OCI-LY1 (cell line): Measurements from ENCODE around the gene ADAM33.

Experiments used
- H2AFZ ChIP-seq: fragments of 200-600 bp; sonication (generic), shearing (Covaris generic); 2 replicates; pipeline ENCODE4 v1.6.0; 2014; ENCODE audit warnings: antibody characterized with exemption, mild to moderate bottlenecking, low read length
- H3F3A ChIP-seq: fragments of 200-600 bp; sonication (generic), shearing (Covaris generic); 2 replicates; pipeline ENCODE4 v1.6.0; 2014; ENCODE audit warnings: mild to moderate bottlenecking, antibody characterized with exemption, low read length, moderate library complexity; ENCODE audit not compliant: insufficient read depth
- H3K27ac ChIP-seq: fragments of 200-600 bp; sonication (generic); 2 replicates; pipeline ENCODE4 v1.5.1; 2014; ENCODE audit warnings: low read length, mixed run types, mild to moderate bottlenecking, low read depth; ENCODE audit not compliant: poor library complexity, severe bottlenecking
- H3K27me3 ChIP-seq: fragments of 200-600 bp; sonication (generic); 2 replicates; pipeline ENCODE4 v1.6.0; 2014; ENCODE audit warnings: antibody characterized with exemption, mild to moderate bottlenecking, low read length, moderate library complexity; ENCODE audit not compliant: insufficient read depth
- H3K36me3 ChIP-seq: fragments of 200-600 bp; sonication (generic); 2 replicates; pipeline ENCODE4 v1.6.1; 2014; ENCODE audit warnings: mild to moderate bottlenecking, antibody characterized with exemption, low read length, moderate library complexity, mixed read lengths; ENCODE audit not compliant: insufficient read depth
- H3K4me1 ChIP-seq: fragments of 200-600 bp; sonication (generic); 2 replicates; pipeline ENCODE4 v1.5.1; 2014; ENCODE audit warnings: mild to moderate bottlenecking, low read length, moderate library complexity; ENCODE audit not compliant: insufficient read depth, severe bottlenecking
- H3K4me2 ChIP-seq: fragments of 200-600 bp; sonication (generic), shearing (Covaris generic); 2 replicates; pipeline ENCODE4 v1.6.1; 2014; ENCODE audit warnings: low read length
- H3K4me3 ChIP-seq: fragments of 200-600 bp; sonication (generic); 2 replicates; pipeline ENCODE4 v1.5.1; 2014; ENCODE audit warnings: low read length, low read depth, mild to moderate bottlenecking, mixed read lengths; ENCODE audit not compliant: poor library complexity, severe bottlenecking
- H3K79me2 ChIP-seq: fragments of 200-600 bp; shearing (Covaris generic); 2 replicates; pipeline ENCODE4 v1.6.1; 2016; ENCODE audit warnings: mixed run types, low read length, mixed read lengths; ENCODE audit not compliant: insufficient read depth
- H3K9ac ChIP-seq: fragments of 200-600 bp; sonication (generic), shearing (Covaris generic); 2 replicates; pipeline ENCODE4 v1.6.1; 2014; ENCODE audit warnings: mild to moderate bottlenecking, low read length, mixed read lengths
- H3K9me2 ChIP-seq: fragments of 200-600 bp; sonication (generic), shearing (Covaris generic); 2 replicates; pipeline ENCODE4 v1.6.1; 2014; ENCODE audit warnings: low read depth, mild to moderate bottlenecking, low read length, mixed read lengths
- H3K9me3 ChIP-seq: fragments of 200-600 bp; shearing (Covaris generic); 2 replicates; pipeline ENCODE4 v1.6.1; 2014; ENCODE audit warnings: low read length, mixed read lengths
- H4K20me1 ChIP-seq: fragments of 200-600 bp; sonication (generic), shearing (Covaris generic); 2 replicates; pipeline ENCODE4 v1.6.0; 2016; ENCODE audit warnings: mild to moderate bottlenecking, low read length; ENCODE audit not compliant: insufficient read depth
- EZH2 ChIP-seq: fragments of 200-600 bp; sonication (generic), shearing (Covaris generic); IDR thresholded peaks from 2 replicates; pipeline ENCODE4 v1.8.0; 2017; ENCODE audit warnings: borderline replicate concordance, mixed run types, mild to moderate bottlenecking, antibody characterized with exemption, low read length, moderate library complexity, mixed read lengths
- TF ChIP-seq, protein P1 (sequence below): fragments of 200-600 bp; sonication (generic), shearing (Covaris generic); IDR thresholded peaks from 2 replicates; pipeline ENCODE4 v1.5.1; 2017; ENCODE audit warnings: mild to moderate bottlenecking, antibody characterized with exemption, low read length, moderate library complexity, mixed read lengths

The ADAM33 gene

DNA sequence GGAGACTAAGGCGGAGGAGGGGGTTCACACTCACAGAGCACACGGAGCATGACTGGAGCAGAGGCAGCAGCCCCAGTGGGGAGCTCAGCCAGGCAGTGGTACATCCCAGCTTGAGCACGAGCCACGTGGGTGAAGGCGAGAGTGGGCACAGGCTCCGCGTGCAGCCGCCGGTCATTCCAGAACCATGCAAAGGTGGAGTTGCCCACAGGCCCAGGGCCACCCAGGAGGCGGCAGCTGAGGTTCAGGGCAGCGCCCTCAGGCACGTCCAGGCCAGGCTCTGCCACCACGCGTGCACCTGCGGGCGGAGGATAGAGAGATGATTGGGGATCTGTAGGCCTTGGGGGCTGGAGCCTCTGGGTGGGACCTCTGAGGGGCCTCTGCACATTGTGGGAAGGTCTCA is 9.5 kb upstream of the ADAM33 start:
- Histone ChIP-seq H4K20me1 (no peaks in the 10 kb centered on the region), H3K79me2 (no peaks in the 10 kb centered on the region), H3K27me3 (no peaks in the 10 kb centered on the region; the same call in 1 of the 2 replicates), H2AFZ (no peak overlapping the region), H3K4me1 (no peaks in the 10 kb centered on the region), H3K9me3 (0 out of 2 replicates have a peak, but pooled peaks cover under 1% of the 10 kb centered on the region), H3K9me2 (no peaks in the 10 kb centered on the region), H3K4me2 (no peak overlapping the region), H3K27ac (no peak overlapping the region), H3K4me3 (no peak overlapping the region), H3K9ac (no peak overlapping the region), H3K36me3 (no peaks in the 10 kb centered on the region), H3F3A (no peaks in the 10 kb centered on the region)
- TF ChIP-seq EZH2 = no peak
- TF ChIP-seq, protein P1, sequence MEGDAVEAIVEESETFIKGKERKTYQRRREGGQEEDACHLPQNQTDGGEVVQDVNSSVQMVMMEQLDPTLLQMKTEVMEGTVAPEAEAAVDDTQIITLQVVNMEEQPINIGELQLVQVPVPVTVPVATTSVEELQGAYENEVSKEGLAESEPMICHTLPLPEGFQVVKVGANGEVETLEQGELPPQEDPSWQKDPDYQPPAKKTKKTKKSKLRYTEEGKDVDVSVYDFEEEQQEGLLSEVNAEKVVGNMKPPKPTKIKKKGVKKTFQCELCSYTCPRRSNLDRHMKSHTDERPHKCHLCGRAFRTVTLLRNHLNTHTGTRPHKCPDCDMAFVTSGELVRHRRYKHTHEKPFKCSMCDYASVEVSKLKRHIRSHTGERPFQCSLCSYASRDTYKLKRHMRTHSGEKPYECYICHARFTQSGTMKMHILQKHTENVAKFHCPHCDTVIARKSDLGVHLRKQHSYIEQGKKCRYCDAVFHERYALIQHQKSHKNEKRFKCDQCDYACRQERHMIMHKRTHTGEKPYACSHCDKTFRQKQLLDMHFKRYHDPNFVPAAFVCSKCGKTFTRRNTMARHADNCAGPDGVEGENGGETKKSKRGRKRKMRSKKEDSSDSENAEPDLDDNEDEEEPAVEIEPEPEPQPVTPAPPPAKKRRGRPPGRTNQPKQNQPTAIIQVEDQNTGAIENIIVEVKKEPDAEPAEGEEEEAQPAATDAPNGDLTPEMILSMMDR = no peak

- Histone ChIP-seq H3K79me2 (no peaks in the 10 kb centered on the region), H3K36me3 (no peaks in the 10 kb centered on the region), H3K4me1 (no peaks in the 10 kb centered on the region), H3F3A (no peaks in the 10 kb centered on the region), H2AFZ (no peak overlapping the region), H3K27ac (no peak overlapping the region), H3K4me3 (no peak overlapping the region), H3K9ac (no peak overlapping the region), H4K20me1 (no peaks in the 10 kb centered on the region), H3K9me3 (no peaks in the 10 kb centered on the region), H3K27me3 (no peaks in the 10 kb centered on the region; the same call in 1 of the 2 replicates), H3K4me2 (no peak overlapping the region), H3K9me2 (no peaks in the 10 kb centered on the region)
- TF ChIP-seq, protein P1 = no peak
- no peak for TF ChIP-seq EZH2
These were observed 8.6 kb upstream of the ADAM33 start for GRCh38 chr20:3690413-3690812.

DNA sequence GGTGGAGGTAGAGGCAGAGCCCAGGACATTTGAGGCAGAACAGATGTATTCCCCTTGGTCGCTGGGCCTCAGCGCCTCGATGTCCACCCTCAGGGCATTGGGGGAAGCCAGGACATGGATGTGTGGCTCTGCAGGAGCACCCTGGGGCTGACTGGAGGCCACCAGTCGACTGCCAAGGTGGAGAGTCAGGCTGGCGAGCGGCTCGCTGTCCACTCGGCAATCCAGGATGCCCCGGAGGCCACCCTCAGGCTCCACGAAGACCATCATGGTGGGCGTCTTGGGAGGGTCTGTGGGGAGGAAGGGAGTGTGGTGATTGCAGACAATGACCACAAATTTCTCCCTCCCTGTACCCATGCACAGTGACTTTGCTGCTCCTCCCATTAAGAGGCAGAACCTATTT is 8.2 kb upstream of the ADAM33 start:
- Histone ChIP-seq H3K79me2 (no peaks in the 10 kb centered on the region), H3F3A (no peaks in the 10 kb centered on the region), H2AFZ (no peak overlapping the region), H3K27ac (no peak overlapping the region), H3K4me1 (no peaks in the 10 kb centered on the region), H3K36me3 (no peaks in the 10 kb centered on the region), H3K9me3 (no peaks in the 10 kb centered on the region), H3K4me3 (no peak overlapping the region), H3K9ac (no peak overlapping the region), H3K4me2 (no peak overlapping the region), H3K9me2 (no peaks in the 10 kb centered on the region), H3K27me3 (peaks cover 3% of the 10 kb centered on the region), H4K20me1 (no peaks in the 10 kb centered on the region)
- TF ChIP-seq, protein P1 = no peak
- no peak for TF ChIP-seq EZH2
